A549 (cell line): ENCODE data around the gene LINC00305.

Experiments used
- CTCF ChIP-seq: fragments of >200 bp; sonication (Bioruptor Twin); formaldehyde crosslinking; IDR thresholded peaks from 3 replicates; pipeline ENCODE4 v1.5.1; 2016
- HMGXB4 ChIP-seq: fragments of 250-450 bp; sonication (Bioruptor Pico); IDR thresholded peaks from 2 replicates; pipeline ENCODE4 v1.5.0; 2021; ENCODE audit warnings: mild to moderate bottlenecking, moderate library complexity, borderline replicate concordance
- JUN ChIP-seq, 2 experiments: fragments of >200 bp; sonication (Bioruptor Twin); formaldehyde crosslinking; IDR thresholded peaks; 2 replicates in 1 of 2; 3 replicates in 1 of 2; pipeline ENCODE4 v1.6.1; 2016 to 2017
- JUNB ChIP-seq: fragments of >200 bp; sonication (Bioruptor Twin); formaldehyde crosslinking; IDR thresholded peaks from 2 replicates; pipeline ENCODE4 v1.6.1; 2016
- KDM1A ChIP-seq: fragments of 200-600 bp; sonication (generic); IDR thresholded peaks from 2 replicates; pipeline ENCODE4 v1.6.1; 2016; ENCODE audit warnings: low read depth, mild to moderate bottlenecking
- MAX ChIP-seq: IDR thresholded peaks from 2 replicates; pipeline ENCODE4 v1.6.1; 2012
- MYC ChIP-seq: IDR thresholded peaks from 2 replicates; pipeline ENCODE4 v1.6.1; 2012; ENCODE audit warnings: mild to moderate bottlenecking, inconsistent platforms, low read length, improper control_type of control experiment, borderline replicate concordance
- RAD21 ChIP-seq, 2 experiments: fragments of >200 bp in 1 of 2; sonication (Bioruptor Twin) in 1 of 2; formaldehyde crosslinking in 1 of 2; IDR thresholded peaks in 1 of 2; conservative IDR thresholded peaks in 1 of 2; 2 replicates in 1 of 2; 3 replicates in 1 of 2; pipeline ENCODE4 v1.6.1; 2012 to 2018; ENCODE audit warnings: inconsistent platforms in 1 of 2
- USF2 ChIP-seq: fragments of 450-650 bp; IDR thresholded peaks from 2 replicates; pipeline ENCODE4 v1.6.1; 2014; ENCODE audit warnings: antibody characterized with exemption

- TF ChIP-seq CTCF, result no peak
- no peak for TF ChIP-seq JUN (IDR thresholded peaks at IDR 0.05)
- no peak for TF ChIP-seq HMGXB4 (CRISPR knock-in tag)
- no peak for TF ChIP-seq JUNB
- TF ChIP-seq KDM1A, result no peak
- no peak for TF ChIP-seq USF2
- TF ChIP-seq MAX, result no peak
- no peak for TF ChIP-seq RAD21 (conservative IDR thresholded peaks at IDR 0.05 in 1 of 2, IDR thresholded peaks at IDR 0.05 in 1 of 2)
- TF ChIP-seq MYC, result no peak
Observed at GRCh38 chr18:64180171-64180570, 31.3 kb upstream of the LINC00305 start.
